H9 (cell line): ENCODE data around the gene CYS1. TPM values are rescaled to one million over a fixed set of nuclear protein-coding genes. Genes with fewer than 3 reads are reported as not detected.

Experiments
- DNase-seq: peaks from one replicate; pipeline ENCODE4 v3.0.0-alpha.2; 2017
- H2AFZ ChIP-seq: one replicate; pipeline ENCODE4 v1.6.1; 2013; ENCODE audit warnings: mild to moderate bottlenecking, low read length, control low read depth, moderate library complexity
- H2AK5ac ChIP-seq: 2 replicates; pipeline ENCODE4 v1.6.1; 2013; ENCODE audit warnings: low read length, control low read depth, mixed read lengths; ENCODE audit not compliant: insufficient read length
- H2BK120ac ChIP-seq: one replicate; pipeline ENCODE4 v1.6.1; 2013; ENCODE audit warnings: low read depth, mild to moderate bottlenecking, low read length, control low read depth, inconsistent platforms; ENCODE audit not compliant: poor library complexity, severe bottlenecking
- H2BK12ac ChIP-seq: 2 replicates; pipeline ENCODE4 v1.6.1; 2013; ENCODE audit warnings: low read length, control low read depth, mixed read lengths, low read depth; ENCODE audit not compliant: insufficient read length
- H2BK15ac ChIP-seq: 2 replicates; pipeline ENCODE4 v1.6.1; 2013; ENCODE audit warnings: low read depth, low read length, control low read depth
- H2BK20ac ChIP-seq: one replicate; pipeline ENCODE4 v1.6.1; 2013; ENCODE audit warnings: low read depth, mild to moderate bottlenecking, low read length, control low read depth, inconsistent platforms; ENCODE audit not compliant: poor library complexity, severe bottlenecking
- H2BK5ac ChIP-seq: 2 replicates; pipeline ENCODE4 v1.6.1; 2013; ENCODE audit warnings: low read length, control low read depth, mixed read lengths; ENCODE audit not compliant: insufficient read length
- H3K14ac ChIP-seq: 2 replicates; pipeline ENCODE4 v1.6.1; 2013; ENCODE audit warnings: low read length, control low read depth; ENCODE audit not compliant: insufficient read depth
- H3K18ac ChIP-seq: 2 replicates; pipeline ENCODE4 v1.6.1; 2013; ENCODE audit warnings: low read depth, mild to moderate bottlenecking, mixed read lengths, low read length, control low read depth; ENCODE audit not compliant: insufficient read length
- H3K23ac ChIP-seq: 2 replicates; pipeline ENCODE4 v1.6.1; 2013; ENCODE audit warnings: low read length, control low read depth, mixed read lengths, low read depth; ENCODE audit not compliant: insufficient read length
- H3K23me2 ChIP-seq: 2 replicates; pipeline ENCODE4 v1.6.1; 2013; ENCODE audit warnings: low read depth, mild to moderate bottlenecking, mixed read lengths, low read length, control low read depth; ENCODE audit not compliant: insufficient read length, poor library complexity, severe bottlenecking
- H3K27ac ChIP-seq: 2 replicates; pipeline ENCODE4 v1.5.1; 2013; ENCODE audit warnings: low read length, control low read depth, mixed read lengths, low read depth; ENCODE audit not compliant: insufficient read length
- H3K27me3 ChIP-seq: 2 replicates; pipeline ENCODE4 v1.6.1; 2013; ENCODE audit warnings: low read length, control low read depth, inconsistent platforms; ENCODE audit not compliant: insufficient read depth
- H3K4ac ChIP-seq: 2 replicates; pipeline ENCODE4 v1.6.1; 2013; ENCODE audit warnings: low read depth, mild to moderate bottlenecking, control low read depth, inconsistent platforms, low read length, moderate library complexity
- H3K4me1 ChIP-seq: 2 replicates; pipeline ENCODE4 v1.6.1; 2013; ENCODE audit warnings: low read length, control low read depth, inconsistent platforms; ENCODE audit not compliant: insufficient read depth
- H3K4me2 ChIP-seq: 2 replicates; pipeline ENCODE4 v1.6.1; 2013; ENCODE audit warnings: low read length, control low read depth, mixed read lengths; ENCODE audit not compliant: insufficient read length, insufficient read depth
- H3K56ac ChIP-seq: 2 replicates; pipeline ENCODE4 v1.6.1; 2013; ENCODE audit warnings: low read depth, mild to moderate bottlenecking, mixed read lengths, low read length, control low read depth; ENCODE audit not compliant: insufficient read length
- H3K79me1 ChIP-seq: 2 replicates; pipeline ENCODE4 v1.6.1; 2013; ENCODE audit warnings: low read depth, mild to moderate bottlenecking, moderate library complexity, low read length, control low read depth, inconsistent platforms; ENCODE audit not compliant: insufficient read depth, poor library complexity, severe bottlenecking
- H3K79me2 ChIP-seq: 2 replicates; pipeline ENCODE4 v1.6.1; 2013; ENCODE audit warnings: low read length, control low read depth, inconsistent platforms; ENCODE audit not compliant: insufficient read depth
- H3K9ac ChIP-seq: 2 replicates; pipeline ENCODE4 v1.6.1; 2013; ENCODE audit warnings: low read length, control low read depth, mixed read lengths; ENCODE audit not compliant: insufficient read length; ENCODE audit errors: extremely low read depth
- H3K9me3 ChIP-seq: one replicate; pipeline ENCODE4 v1.6.1; 2013; ENCODE audit warnings: low read depth, low read length, inconsistent platforms; ENCODE audit not compliant: control insufficient read depth
- H3T11ph ChIP-seq: one replicate; pipeline ENCODE4 v1.6.1; 2013; ENCODE audit warnings: mild to moderate bottlenecking, low read length, control low read depth, inconsistent platforms
- H4K20me1 ChIP-seq: one replicate; pipeline ENCODE4 v1.6.1; 2013; ENCODE audit not compliant: control insufficient read depth, insufficient read length, insufficient read depth
- H4K5ac ChIP-seq: 2 replicates; pipeline ENCODE4 v1.6.1; 2013; ENCODE audit warnings: low read depth, mild to moderate bottlenecking, mixed read lengths, low read length, control low read depth; ENCODE audit not compliant: insufficient read length
- H4K8ac ChIP-seq: replicated peaks from 2 replicates; pipeline ENCODE4 v1.6.1; 2013; ENCODE audit warnings: low read length, control low read depth, mixed read lengths, low read depth; ENCODE audit not compliant: insufficient read length
- H4K91ac ChIP-seq: 2 replicates; pipeline ENCODE4 v1.6.1; 2013; ENCODE audit warnings: low read depth, mild to moderate bottlenecking, moderate library complexity, mixed read lengths, low read length, control low read depth; ENCODE audit not compliant: insufficient read length
- H3K27ac Mint-ChIP-seq, 3 experiments: 2 replicates in 2 of 3; 3 replicates in 1 of 3; pipeline ENCODE4 v1.8.0; 2020 to 2021; ENCODE audit warnings: mixed read lengths in 3 of 3, mild to moderate bottlenecking in 1 of 3, moderate library complexity in 1 of 3
- H3K27me3 Mint-ChIP-seq: 2 replicates; pipeline ENCODE4 v1.8.0; 2021; ENCODE audit warnings: low read depth, mild to moderate bottlenecking, moderate library complexity, mixed read lengths
- H3K36me3 Mint-ChIP-seq, 3 experiments: 2 replicates in 2 of 3; 3 replicates in 1 of 3; pipeline ENCODE4 v1.8.0; 2020 to 2021; ENCODE audit warnings: low read depth in 3 of 3, mixed read lengths in 3 of 3; ENCODE audit not compliant: insufficient read depth in 1 of 3
- H3K4me1 Mint-ChIP-seq, 2 experiments: 2 replicates each; pipeline ENCODE4 v1.8.0; 2020; ENCODE audit warnings: mixed read lengths in 2 of 2
- H3K4me3 Mint-ChIP-seq, 2 experiments: 2 replicates in 1 of 2; 3 replicates in 1 of 2; pipeline ENCODE4 v1.8.0; 2020 to 2021; ENCODE audit warnings: mild to moderate bottlenecking in 2 of 2, mixed read lengths in 2 of 2, moderate library complexity in 1 of 2
- H3K9me3 Mint-ChIP-seq, 2 experiments: 2 replicates in 1 of 2; 3 replicates in 1 of 2; pipeline ENCODE4 v1.8.0; 2020; ENCODE audit warnings: mild to moderate bottlenecking in 2 of 2, mixed read lengths in 2 of 2, moderate library complexity in 1 of 2
- CTCF ChIP-seq: fragments of 200-600 bp; sonication (generic); conservative IDR thresholded peaks from 3 replicates; pipeline ENCODE4 v1.8.0; 2021; ENCODE audit warnings: antibody characterized with exemption, mild to moderate bottlenecking
- WGBS: extraction: QIAGEN DNeasy Blood & Tissue Kit; methylation state at CpG from one replicate; pipeline ENCODE4 v1.1.7; 2013; ENCODE audit warnings: missing lambda C conversion rate, low lambda C conversion rate, mixed read lengths; ENCODE audit not compliant: insufficient read length; ENCODE audit errors: extremely low coverage; 5-methylcytosine and 5-hydroxymethylcytosine counted together
- total RNA-seq: library from RNA; stranded (reverse); gene quantifications from 2 replicates; pipeline ENCODE4 v1.2.1, GENCODE V29; 2021

Gene CYS1
- total RNA-seq, 1 experiment from 2014 or later: 0.35 TPM

- Mint-ChIP-seq H3K27me3 (peaks cover 56% of the 10 kb centered on the region), H3K9me3 (no peaks in the 10 kb centered on the region)
- no peak for TF ChIP-seq CTCF
These were observed 4.9 kb upstream of the CYS1 start for GRCh38 chr2:10085043-10085667.

More at GRCh38 chr2:10085043-10085667, 4.9 kb upstream of the CYS1 start:
- Histone ChIP-seq H3K18ac (no peak overlapping the region), H2BK120ac (no peak overlapping the region), H4K8ac (no peak overlapping the region), H3K4me2 (no peak overlapping the region), H3K4ac (no peak overlapping the region), H3K4me1 (no peaks in the 10 kb centered on the region; the same call in 1 of the 2 replicates), H3K79me2 (no peaks in the 10 kb centered on the region), H3K23ac (no peak overlapping the region), H2BK15ac (no peak overlapping the region), H4K91ac (no peak overlapping the region), H2AK5ac (no peak overlapping the region), H3K23me2 (peaks cover 8% of the 10 kb centered on the region), H3K14ac (no peak overlapping the region), H4K20me1 (no peaks in the 10 kb centered on the region), H2BK12ac (no peak overlapping the region), H3K27ac (no peak overlapping the region), H3K27me3 (no peaks in the 10 kb centered on the region; the same call in 1 of the 2 replicates), H2AFZ (no peak overlapping the region), H2BK5ac (no peak overlapping the region), H3K9me3 (no peaks in the 10 kb centered on the region), H3K9ac (no peak overlapping the region), H3K79me1 (no peaks in the 10 kb centered on the region), H4K5ac (no peak overlapping the region), H2BK20ac (no peak overlapping the region), H3K56ac (no peak overlapping the region), H3T11ph (no peak overlapping the region)
- DNase-seq: no peak
- H3K27ac Mint-ChIP-seq: no peak overlapping the region
- peaks cover 15 to 21% of the 10 kb centered on the region in 2 experiments for H3K4me1 Mint-ChIP-seq
- H3K36me3 Mint-ChIP-seq: no peaks in the 10 kb centered on the region; a peak in 1 of 7 replicates
- no peak overlapping the region for H3K4me3 Mint-ChIP-seq
- WGBS: no CpG with 5 or more reads among the region's 6 CpGs
